HG02870 (cell line): ENCODE measurements around the gene NHSL2.

Experiments
- ATAC-seq: cut with Tn5 transposase; IDR thresholded peaks from one replicate; pipeline ENCODE4 v1.9.1; 2021; ENCODE audit warnings: mild to moderate bottlenecking, moderate library complexity; ENCODE audit not compliant: unreplicated experiment

Gene NHSL2

DNA sequence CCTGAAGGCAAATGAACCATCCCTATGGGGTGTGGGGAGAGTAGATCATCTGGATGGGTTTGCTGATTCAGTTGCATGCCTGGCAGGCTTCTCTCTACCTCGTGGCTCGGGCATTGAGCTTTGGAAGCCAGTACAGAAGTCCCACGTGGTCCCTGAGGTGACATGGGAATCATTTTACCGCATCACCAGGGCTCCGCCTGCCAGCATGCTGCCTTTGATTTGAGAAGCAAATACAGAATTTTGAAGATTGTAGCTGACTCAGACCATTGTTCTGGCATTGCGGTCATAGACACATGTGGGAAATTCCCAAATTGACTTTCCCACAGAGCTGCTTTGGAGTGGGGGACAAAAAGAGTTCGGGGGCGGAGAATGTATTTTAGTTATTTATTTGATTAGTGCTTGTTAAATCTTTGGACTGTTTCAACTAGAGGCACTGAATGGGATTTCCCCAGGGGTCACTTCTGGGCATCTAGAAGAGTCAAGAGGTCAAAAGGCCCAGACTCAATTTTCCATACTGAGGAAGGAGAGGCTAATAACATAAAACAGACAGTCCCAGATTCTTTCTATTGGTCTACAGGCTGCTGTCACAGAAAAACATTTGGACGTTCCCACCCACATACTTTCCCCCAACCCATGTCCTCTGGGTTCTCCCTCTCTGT, 79.3 kb downstream of the NHSL2 start:
- no peak for ATAC-seq

DNA sequence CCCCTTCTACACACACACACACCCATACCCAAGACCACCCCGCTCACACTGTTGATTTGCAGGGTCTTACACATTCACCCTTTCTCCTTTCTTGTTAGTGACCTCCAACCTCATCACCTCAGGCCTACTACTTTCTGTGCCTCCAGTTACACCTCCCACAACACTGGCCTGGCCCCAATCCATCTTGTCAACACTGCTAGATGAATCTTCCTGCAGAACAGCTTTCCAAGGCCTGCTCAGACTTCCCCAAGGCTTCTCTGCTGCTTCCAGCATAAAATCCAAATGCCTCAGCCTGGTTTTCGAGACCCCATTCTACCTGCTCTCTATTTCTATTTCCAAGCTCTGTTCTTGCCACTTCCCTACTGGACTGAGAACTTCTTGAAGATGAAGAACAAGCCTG, 79.9 kb downstream of the NHSL2 start:
- ATAC-seq, result no peak

DNA sequence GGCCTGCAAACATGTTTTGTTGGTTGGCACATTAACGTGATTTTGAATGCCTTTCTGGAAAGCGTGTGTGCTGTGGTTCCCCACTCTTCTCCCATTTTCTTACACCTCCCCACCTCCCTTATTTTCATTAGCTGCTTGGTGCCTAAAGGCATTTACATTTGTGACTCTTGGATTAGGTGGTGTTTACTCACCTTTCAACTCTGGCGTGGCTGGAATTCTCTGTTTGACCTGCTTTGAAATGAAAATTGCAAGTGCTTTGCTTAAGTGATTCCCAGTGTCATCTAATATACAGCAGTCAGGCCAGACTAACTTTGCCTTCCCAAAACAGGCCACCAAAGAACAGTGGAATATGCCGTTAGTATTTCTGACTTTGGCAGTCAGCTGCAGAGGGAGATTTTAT, 80.5 kb downstream of the NHSL2 start:
- ATAC-seq, result no peak

DNA sequence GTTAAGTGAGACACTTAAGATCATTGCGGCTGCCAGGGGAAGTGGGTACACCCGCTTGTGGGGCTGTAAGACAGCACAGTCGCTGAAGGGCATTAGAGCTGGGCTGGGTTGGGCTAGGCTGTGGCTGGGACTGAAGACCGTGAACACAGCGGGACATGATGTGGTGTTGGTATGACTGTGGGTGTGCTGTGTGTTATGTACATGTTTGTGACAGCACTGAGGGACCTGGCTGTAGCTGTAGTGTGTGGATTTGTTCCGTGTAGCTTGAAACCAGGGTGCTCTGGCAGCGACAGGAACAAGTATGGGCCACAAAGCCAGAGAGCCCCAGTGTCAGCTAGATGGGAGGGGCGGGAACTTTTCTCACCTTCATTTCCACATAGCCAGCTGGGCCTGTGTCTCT, 82.1 kb downstream of the NHSL2 start:
- no peak for ATAC-seq

DNA sequence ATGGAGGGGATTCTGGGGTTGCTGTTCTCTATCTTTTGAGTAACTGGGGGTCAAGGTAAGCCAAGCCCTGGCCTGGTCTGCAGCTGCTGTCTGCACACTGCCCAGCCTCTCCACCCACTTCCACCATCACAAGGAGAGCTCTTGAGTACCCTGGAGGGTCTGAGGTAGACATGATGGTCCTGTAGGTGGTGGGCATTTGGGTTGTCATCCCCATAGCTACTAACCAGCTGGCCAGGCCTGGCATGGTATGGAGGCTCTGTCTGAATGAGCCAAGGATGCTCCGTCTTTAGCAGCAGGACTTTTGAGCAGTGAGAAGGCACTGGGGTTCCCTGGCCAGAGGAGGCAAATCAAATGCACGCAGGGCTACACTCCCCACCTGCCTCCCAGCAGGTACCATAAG, 82.7 kb downstream of the NHSL2 start:
- no peak for ATAC-seq

DNA sequence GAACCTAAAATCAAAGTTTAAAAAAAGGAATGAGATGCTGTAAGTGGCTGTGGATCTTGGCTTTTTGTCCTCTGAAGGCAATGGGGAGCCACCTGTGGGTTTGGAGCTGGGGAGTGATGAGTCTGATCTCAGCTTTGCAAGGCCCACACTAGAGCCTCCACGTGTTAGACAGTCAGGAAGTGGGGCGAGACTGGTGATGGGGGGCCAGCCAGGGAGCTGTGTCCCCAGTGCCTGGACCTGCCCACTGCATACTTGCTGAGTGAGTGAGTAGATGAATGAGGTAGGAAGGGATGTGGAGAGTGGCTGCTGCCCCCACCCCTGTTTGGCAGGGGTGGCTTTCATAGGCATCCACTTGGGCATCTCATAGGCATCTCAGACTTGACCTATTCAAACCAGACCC, 84.0 kb downstream of the NHSL2 start:
- no peak for ATAC-seq

DNA sequence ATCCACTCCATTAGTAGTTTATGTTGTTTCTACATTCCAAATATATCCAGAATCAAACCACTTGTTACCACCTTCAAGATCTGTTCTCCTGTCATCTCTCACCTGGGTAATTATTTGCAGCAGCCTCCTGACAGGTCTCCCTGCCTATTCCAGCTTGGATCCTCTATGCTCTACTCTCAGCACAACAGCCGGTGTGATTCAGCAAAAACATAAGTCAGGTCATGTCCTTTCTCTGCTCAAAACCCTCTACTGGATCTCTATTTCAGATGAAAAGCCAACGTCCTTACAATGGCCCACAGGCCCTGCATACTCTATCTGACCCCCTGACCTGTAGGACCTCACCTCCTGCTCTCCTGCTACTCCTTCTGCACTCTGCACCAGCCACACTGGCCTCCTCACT, 84.5 kb downstream of the NHSL2 start:
- ATAC-seq, result no peak

DNA sequence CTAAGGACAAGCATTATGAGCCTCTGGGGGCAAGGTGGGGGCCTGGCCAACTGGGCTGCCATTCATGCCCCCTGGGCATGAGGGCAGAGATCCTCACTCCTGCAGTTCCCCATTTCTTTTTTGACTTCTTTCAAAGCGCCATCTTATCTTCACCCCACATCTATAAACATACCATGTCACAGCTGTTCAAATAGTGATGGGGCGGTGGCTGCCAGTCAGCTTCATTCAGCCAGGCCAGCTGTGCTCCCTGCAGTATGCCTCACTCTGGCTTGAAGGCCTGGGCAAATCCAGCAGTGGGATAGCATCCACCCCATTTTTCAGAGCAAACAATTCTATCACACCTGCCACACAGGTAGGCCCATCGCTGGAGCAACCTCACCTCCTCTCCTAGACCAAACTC, 85.5 kb downstream of the NHSL2 start:
- no peak for ATAC-seq

DNA sequence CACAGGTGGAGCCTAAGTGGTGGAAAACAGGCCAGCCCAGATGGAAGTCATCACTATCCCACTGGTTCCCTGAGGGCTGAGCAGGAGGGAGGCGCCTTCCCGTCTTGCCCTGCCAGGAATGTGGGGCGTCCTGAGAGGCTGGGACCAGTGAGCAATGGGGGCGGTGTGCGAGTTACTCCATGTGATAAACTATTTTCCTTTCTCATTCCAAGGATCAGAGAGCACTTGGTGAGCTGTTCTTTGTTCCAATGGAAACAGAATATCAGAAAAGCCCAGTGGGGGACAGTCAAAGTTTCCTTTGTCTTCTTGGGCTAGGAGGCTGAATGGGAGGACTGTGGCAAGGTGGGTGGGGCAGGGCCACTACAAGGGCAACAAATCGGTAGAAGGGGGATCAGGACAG, 86.2 kb downstream of the NHSL2 start:
- ATAC-seq, result no peak

DNA sequence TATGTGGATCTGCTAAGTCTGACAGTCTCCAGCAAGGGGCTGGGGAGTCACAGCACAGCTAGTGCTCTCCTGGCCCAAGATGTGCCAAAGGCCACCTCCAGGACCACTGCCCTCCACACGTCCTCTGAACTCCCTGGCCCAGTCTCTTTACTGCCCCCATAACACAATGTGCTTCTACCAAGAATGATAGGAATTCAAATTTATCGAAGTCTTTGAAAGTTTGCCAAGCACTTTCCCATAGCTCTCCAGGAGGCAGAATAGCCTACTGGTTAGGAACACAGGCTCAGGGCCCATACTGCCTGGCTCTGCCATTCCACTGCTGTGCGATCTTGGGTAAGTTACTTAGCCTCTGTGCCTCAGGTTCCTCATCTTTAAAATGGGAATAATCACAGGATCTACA, 86.7 kb downstream of the NHSL2 start:
- ATAC-seq, result no peak

DNA sequence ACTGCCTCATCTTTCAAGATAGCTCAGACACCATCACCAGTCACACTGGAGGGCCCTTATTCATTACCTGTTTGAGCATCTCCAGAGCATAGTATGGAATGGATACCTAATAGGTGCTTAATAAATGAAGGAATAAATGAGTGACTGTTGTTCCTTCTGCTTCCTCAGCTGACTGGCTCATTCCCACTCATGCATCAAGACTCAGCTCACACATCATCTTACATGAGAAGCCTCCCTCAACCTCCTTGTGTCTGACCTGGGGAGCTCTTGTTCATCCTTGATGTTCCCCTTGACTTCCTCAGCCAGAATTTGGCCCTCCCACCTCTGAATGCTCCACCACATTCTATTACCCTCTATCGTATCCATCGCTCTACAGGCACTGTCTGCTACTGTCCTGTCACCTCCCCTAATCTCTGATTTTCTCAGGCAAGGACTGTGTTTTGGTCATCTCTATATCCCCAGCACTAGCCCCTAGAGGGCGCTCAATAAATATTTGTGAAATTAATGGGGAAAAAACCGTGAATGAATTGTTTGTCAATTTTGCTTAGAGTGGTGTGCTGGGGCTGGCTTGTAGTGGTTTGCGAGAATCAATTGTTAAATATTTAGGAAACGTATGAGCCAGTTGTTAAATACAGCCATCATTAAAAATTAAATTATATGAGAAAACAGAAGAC, 88.3 kb downstream of the NHSL2 start:
- ATAC-seq, result no peak

DNA sequence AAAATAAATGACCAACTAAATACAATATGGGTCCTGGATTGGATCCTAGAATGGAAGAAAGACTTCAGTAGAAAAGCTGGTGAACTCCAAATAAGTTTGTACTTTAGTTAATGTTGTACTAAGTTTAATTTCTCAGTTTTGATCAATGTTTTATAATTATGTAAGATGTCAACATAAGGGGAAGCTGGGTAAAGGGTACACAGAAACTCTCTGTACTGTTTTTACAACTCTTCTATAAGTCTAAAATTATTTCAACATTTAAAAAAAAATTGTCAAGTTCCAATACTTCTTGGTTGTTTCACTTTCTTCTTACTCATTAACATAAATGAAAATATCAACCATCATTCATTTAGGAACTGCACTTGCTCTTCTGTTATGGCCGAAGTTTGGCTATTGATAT, 88.9 kb downstream of the NHSL2 start:
- ATAC-seq, result no peak

DNA sequence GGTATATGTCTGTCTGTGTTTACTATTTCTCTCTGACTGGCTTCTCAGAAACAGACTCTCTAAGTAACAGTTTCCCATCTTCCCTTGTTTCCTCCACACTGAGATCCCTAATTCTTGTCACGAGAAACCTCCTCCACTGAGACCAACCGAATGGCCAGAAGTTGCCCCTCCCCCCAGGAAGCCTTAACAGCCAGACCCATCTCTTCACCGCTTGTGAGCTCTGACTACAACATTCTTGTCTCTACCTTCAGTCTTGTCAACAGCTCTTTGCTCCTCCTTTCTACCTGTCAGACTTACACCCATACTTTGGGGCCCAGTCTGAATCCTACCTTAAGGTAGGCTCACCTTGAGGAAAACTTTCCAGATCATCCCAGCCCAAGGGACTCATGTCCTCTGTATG, 90.8 kb downstream of the NHSL2 start:
- no peak for ATAC-seq

DNA sequence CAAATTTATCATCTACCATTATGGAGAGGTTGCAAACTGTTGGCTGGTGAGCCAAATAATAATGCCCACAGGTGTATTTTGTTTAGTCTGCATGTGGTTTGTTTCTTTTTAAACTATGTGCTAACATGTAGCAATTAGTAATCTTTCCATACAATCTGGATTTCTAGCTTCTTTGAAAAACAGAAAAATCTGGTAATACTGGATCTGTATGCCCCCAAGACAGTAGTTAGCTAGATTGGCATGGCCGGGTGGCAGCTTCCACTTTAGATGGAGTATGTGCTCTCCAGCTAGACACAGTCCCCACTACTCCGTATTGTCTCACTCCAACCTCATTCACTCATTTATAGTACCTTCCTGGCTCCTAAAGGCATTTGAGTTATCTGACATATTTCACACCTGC, 91.3 kb downstream of the NHSL2 start:
- no peak for ATAC-seq

DNA sequence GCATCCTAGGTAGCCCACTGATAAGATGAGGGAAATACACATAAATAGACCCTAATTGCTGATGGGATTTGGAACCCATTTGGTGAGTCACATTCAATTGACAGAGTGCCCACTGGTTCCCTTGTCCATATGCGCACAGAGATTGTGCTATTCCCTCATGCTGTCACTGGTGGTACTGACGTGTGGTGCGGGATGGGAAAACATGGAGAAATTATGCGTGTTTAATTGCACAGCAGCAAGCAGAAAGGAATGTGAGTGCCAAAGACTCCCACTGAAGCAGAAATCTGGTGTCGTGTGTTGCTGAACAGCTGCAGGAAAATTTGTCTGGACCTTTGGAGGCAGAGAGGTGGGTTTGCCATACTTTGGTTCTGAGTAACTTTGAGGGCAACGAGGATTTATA, 92.2 kb downstream of the NHSL2 start:
- ATAC-seq, result no peak

DNA sequence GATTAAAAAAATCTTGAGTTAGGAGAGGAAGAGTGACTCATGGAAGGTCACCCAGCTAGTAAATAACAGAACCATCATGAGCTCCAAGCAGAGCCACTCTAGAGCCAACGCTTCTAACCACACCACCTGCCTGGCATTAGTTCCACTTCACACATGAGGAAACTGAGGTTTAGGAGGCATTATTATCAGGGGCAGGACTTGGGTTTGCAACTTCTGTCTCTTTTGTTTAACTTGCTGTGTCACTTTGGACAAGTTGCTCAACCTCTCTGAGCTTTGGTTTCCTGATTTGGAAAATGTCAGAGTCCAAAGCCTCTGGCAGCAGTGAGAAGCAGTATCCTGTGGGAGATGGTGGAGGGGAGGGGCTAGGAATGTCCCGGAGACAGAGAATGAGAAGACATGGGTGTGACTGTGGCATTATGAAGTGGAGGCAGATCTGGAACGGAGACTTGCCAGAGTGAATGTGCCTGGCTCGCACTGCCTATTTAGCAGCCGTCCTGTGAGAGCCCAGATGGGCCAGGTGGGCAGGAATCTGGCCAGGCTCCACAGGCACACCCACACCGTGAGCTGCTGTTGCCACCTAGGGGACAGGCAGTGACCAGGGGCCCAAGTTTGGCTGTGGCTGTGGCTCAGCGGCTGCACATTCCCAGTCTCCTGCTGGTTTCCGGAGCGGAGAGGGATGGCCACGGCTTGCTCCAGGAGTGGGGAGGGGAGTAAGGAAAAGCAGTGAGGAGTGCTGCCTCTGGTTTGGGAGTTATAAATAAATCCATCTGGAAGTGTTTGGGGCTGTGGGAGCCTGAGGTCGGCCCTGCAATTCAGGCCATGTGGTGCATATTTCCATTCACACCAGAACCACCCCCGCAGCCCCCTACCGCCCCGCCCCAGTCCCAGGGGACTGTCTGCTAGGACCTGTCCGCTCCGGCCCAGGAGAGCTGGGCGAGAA, 93.4 kb downstream of the NHSL2 start:
- ATAC-seq, result no peak

DNA sequence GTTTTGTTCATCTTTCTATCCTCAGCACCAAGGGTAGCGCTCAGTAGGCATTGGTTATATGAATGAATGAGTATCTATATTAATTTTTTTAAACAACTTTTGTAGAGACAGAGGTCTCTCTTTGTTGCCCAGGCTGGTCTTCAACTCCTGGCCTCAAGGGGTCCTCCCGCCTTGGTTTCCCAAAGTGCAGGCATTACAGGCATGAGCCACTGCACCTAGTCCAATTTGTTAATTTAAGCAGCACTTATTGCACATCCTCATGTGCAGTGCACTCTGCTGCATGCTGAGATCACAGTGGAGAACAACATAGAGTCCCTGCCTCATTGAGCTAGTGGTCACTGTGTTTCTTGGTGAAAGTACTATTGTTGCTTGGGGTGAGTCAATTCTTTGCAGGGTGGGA, 94.4 kb downstream of the NHSL2 start:
- no peak for ATAC-seq

DNA sequence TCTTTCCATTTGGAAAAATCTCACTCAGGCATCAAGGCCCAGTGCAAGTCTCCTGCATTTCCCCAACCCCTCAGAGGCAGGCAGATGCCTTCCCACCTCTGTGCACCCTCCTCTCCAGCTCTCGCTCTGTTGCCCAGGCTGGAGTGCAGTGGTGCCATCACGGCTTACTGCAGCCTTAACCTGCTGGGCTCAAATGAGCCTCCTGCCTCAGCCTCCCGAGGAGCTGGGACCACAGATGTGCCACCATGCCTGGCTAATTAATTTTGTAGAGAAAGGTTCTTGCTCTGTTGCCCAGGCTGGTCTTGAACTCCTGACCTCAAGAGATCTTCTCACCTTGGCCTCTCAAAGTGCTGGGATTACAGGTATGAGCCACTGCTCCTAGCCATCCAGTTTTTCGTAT, 95.8 kb downstream of the NHSL2 start:
- no peak for ATAC-seq

DNA sequence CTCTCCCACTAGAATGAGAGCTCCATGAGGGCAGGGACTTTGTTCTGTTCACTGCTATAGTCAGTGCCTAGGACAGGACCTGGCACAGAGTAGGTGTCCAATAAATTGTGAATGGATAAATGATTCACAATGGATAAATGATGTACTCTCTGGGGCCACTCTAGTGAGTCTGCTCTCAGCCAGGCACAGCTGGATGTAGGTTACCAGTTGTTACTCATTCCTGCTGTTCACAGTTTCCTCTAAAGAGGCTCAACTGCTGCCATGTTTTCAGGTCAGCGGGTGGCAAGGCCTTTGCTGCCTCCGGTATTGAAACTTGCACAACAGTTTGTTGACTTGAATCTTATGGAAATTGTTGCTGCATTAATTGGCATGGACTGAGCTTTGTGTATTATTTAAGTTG, 99.1 kb downstream of the NHSL2 start:
- ATAC-seq, result no peak

DNA sequence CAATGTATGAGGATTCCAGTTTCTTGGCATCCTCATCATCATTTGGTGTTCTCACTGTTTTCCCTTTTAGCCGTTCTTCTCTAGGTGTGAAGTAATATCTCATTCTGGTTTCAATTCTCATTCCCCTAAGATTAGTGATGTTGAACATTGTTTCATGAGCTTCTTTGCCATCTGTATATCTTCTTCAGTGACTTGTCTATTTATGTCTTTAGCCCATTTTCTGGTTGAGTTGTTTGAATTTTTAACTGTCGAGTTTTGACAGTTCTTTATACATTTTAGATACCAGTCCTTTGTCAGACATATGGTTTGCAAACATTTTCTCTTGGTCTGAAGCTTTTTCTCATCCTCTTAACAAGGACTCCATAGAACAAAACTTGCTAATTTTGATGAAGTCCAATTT, 101.1 kb downstream of the NHSL2 start:
- ATAC-seq, result no peak

DNA sequence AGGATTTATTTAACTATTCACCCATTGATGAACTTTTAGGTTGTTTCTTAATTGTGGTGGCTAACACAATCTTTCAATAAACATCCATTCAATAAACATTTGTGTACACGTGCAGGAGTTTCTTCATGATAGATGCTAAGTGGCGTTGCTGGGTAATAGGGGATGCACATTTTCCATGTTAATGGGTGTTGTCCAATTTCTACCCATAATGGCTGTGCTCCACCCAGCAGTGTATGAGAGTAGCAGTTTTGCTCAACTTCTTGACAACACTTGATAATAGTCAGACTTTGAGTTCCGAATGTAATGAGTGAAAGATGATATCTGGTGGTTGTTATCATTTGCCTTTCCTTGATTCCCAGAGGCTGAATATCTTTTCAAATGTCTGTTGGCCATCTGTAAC, 104.7 kb downstream of the NHSL2 start:
- no peak for ATAC-seq
